HG03135 (cell line): ENCODE data around the gene WDFY2.
"Not testable (repeated sequence)": the region's sequence is repeated elsewhere in the genome, so short reads cannot be mapped to it uniquely, and the experiment has no call there.

Experiments
- ATAC-seq: cut with Tn5 transposase; IDR thresholded peaks from one replicate; pipeline ENCODE4 v1.9.1; 2021; ENCODE audit warnings: mild to moderate bottlenecking, moderate library complexity; ENCODE audit not compliant: unreplicated experiment

Gene WDFY2

GRCh38 chr13:51583875-51584730 is at the start of gene WDFY2:
TSS of gene WDFY2 (plus strand) at chr13:51584462. CDS start at chr13:51584688, 226 bp downstream.
- peak; percentile 82 for ATAC-seq

GRCh38 chr13:51538591-51539179 is 45.6 kb upstream of the WDFY2 start:
- ATAC-seq = no peak

- no peak for ATAC-seq
These were observed 44.4 kb upstream of the WDFY2 start for GRCh38 chr13:51539887-51540286.

GRCh38 chr13:51541037-51541436 is 43.2 kb upstream of the WDFY2 start:
- ATAC-seq = no peak

GRCh38 chr13:51541809-51542258 is 42.4 kb upstream of the WDFY2 start:
- no peak for ATAC-seq

- ATAC-seq = no peak
These were observed 41.7 kb upstream of the WDFY2 start for GRCh38 chr13:51542346-51543242.

GRCh38 chr13:51545446-51545845 is 38.8 kb upstream of the WDFY2 start:
- not testable (repeated sequence) for ATAC-seq

- no peak for ATAC-seq
These were observed 36.7 kb upstream of the WDFY2 start for GRCh38 chr13:51547425-51548176.

- peak; percentile 74 for ATAC-seq
These were observed 35.2 kb upstream of the WDFY2 start for GRCh38 chr13:51549050-51549449.

- ATAC-seq = no peak
These were observed 34.7 kb upstream of the WDFY2 start for GRCh38 chr13:51549593-51549992.

- ATAC-seq = no peak
These were observed 34.1 kb upstream of the WDFY2 start for GRCh38 chr13:51550151-51550550.

GRCh38 chr13:51551416-51551815 is 32.8 kb upstream of the WDFY2 start:
- no peak for ATAC-seq

GRCh38 chr13:51552027-51552426 is 32.2 kb upstream of the WDFY2 start:
- no peak for ATAC-seq

GRCh38 chr13:51553531-51553930 is 30.7 kb upstream of the WDFY2 start:
- no peak for ATAC-seq

- no peak for ATAC-seq
These were observed 27.5 kb upstream of the WDFY2 start for GRCh38 chr13:51556740-51557139.

GRCh38 chr13:51557438-51557837 is 26.8 kb upstream of the WDFY2 start:
- no peak for ATAC-seq

GRCh38 chr13:51557875-51558612 is 26.2 kb upstream of the WDFY2 start:
- ATAC-seq = no peak

GRCh38 chr13:51559946-51560735 is 24.1 kb upstream of the WDFY2 start:
- no peak for ATAC-seq
